ENCODE results near the gene SPI1. TPM values are rescaled to one million over a fixed set of nuclear protein-coding genes. Genes with fewer than 3 reads are reported as not detected.

Gene SPI1
- total and polyA plus RNA-seq, 2 experiments from 2014 or later, result 0.30 TPM; not detected in 1

- H3K9ac ChIP-seq, result no peak overlapping the region
- peaks cover 5% of the 10 kb centered on the region; the same call in 1 of the 2 replicates for H3K36me3 ChIP-seq (ENCODE audit: low read depth)
- H4K20me1 ChIP-seq (ENCODE audit: insufficient read depth), result no peaks in the 10 kb centered on the region
- no peak overlapping the region for H3K27ac ChIP-seq
- H3K9me3 ChIP-seq (ENCODE audit: low read depth), result no peaks in the 10 kb centered on the region
- no peak for DNase-seq
- no peaks in the 10 kb centered on the region for H3K9me2 ChIP-seq (ENCODE audit: insufficient read depth)
- no peaks in the 10 kb centered on the region for H3K27me3 ChIP-seq (replicated peaks; ENCODE audit: insufficient read depth)
- H2AFZ ChIP-seq, result no peak overlapping the region
- no peaks in the 10 kb centered on the region for H3K4me1 ChIP-seq (ENCODE audit: insufficient read depth)
- no peak overlapping the region for H3K4me2 ChIP-seq (ENCODE audit: unreplicated experiment)
- in situ Hi-C loops (cut with MboI), result no loop called here
- WGBS, 2 experiments (ENCODE audit: low coverage in 1 of 2, low lambda C conversion rate in 2 of 2, missing lambda C conversion rate in 2 of 2), result 97% methylated on average over 12 of the region's 12 CpGs
- peaks cover 3% of the 10 kb centered on the region; the same call in 1 of the 2 replicates for H3F3A ChIP-seq (ENCODE audit: insufficient read depth)
- TF ChIP-seq EZH2phosphoT487 (IDR thresholded peaks at IDR 0.05; ENCODE audit: insufficient read depth, low read depth) (no peak), EZH2 (IDR thresholded peaks at IDR 0.05; ENCODE audit: insufficient read depth, poor library complexity, severe bottlenecking) (no peak)
- H3K4me3 ChIP-seq, result no peak overlapping the region
- no peaks in the 10 kb centered on the region for H3K79me2 ChIP-seq (ENCODE audit: insufficient read depth)
These were observed 52.1 kb downstream of the SPI1 start for GRCh38 chr11:47326198-47326597.

- H4K20me1 ChIP-seq (ENCODE audit: insufficient read depth), result no peaks in the 10 kb centered on the region
- H3K4me3 ChIP-seq, result no peak overlapping the region
- H3K27ac ChIP-seq, result no peak overlapping the region
- 87 to 89% methylated on average over 15 of the region's 15 CpGs for WGBS, 2 experiments (ENCODE audit: low coverage in 1 of 2, low lambda C conversion rate in 2 of 2, missing lambda C conversion rate in 2 of 2)
- H3K36me3 ChIP-seq (ENCODE audit: low read depth), result peaks cover 9% of the 10 kb centered on the region; the same call in 1 of the 2 replicates
- no peaks in the 10 kb centered on the region for H3K4me1 ChIP-seq (ENCODE audit: insufficient read depth)
- H3K27me3 ChIP-seq (replicated peaks; ENCODE audit: insufficient read depth), result no peaks in the 10 kb centered on the region
- no peaks in the 10 kb centered on the region for H3K79me2 ChIP-seq (ENCODE audit: insufficient read depth)
- no peak overlapping the region for H2AFZ ChIP-seq
- H3K9me2 ChIP-seq (ENCODE audit: insufficient read depth), result no peaks in the 10 kb centered on the region
- DNase-seq, result no peak
- H3K4me2 ChIP-seq (ENCODE audit: unreplicated experiment), result no peak overlapping the region
- H3K9me3 ChIP-seq (ENCODE audit: low read depth), result no peaks in the 10 kb centered on the region
- in situ Hi-C loops (cut with MboI), result no loop called here
- no peak for TF ChIP-seq EZH2phosphoT487 (IDR thresholded peaks at IDR 0.05; ENCODE audit: insufficient read depth, low read depth)
- TF ChIP-seq EZH2 (IDR thresholded peaks at IDR 0.05; ENCODE audit: insufficient read depth, poor library complexity, severe bottlenecking), result no peak
- H3K9ac ChIP-seq, result no peak overlapping the region
- peaks cover under 1% of the 10 kb centered on the region; the same call in 1 of the 2 replicates for H3F3A ChIP-seq (ENCODE audit: insufficient read depth)
These were observed 52.9 kb downstream of the SPI1 start for GRCh38 chr11:47325271-47326041.

GRCh38 chr11:47324520-47324919 lies 53.8 kb downstream of the SPI1 start:
- H3K4me2 ChIP-seq (ENCODE audit: unreplicated experiment), result no peak overlapping the region
- 83 to 87% methylated on average over 11 to 12 of the region's 12 CpGs for WGBS, 2 experiments (ENCODE audit: low coverage in 1 of 2, low lambda C conversion rate in 2 of 2, missing lambda C conversion rate in 2 of 2)
- no peaks in the 10 kb centered on the region for H3K9me3 ChIP-seq (ENCODE audit: low read depth)
- H3K36me3 ChIP-seq (ENCODE audit: low read depth), result peaks cover 9% of the 10 kb centered on the region; the same call in 1 of the 2 replicates
- no peak overlapping the region for H3K4me3 ChIP-seq
- no peak overlapping the region for H3K9ac ChIP-seq
- H3K27ac ChIP-seq, result no peak overlapping the region
- H4K20me1 ChIP-seq (ENCODE audit: insufficient read depth), result no peaks in the 10 kb centered on the region
- no peaks in the 10 kb centered on the region for H3K4me1 ChIP-seq (ENCODE audit: insufficient read depth)
- H2AFZ ChIP-seq, result no peak overlapping the region
- no peaks in the 10 kb centered on the region for H3K79me2 ChIP-seq (ENCODE audit: insufficient read depth)
- no peaks in the 10 kb centered on the region for H3F3A ChIP-seq (ENCODE audit: insufficient read depth)
- in situ Hi-C loops (cut with MboI), result no loop called here
- TF ChIP-seq EZH2 (IDR thresholded peaks at IDR 0.05; ENCODE audit: insufficient read depth, poor library complexity, severe bottlenecking) (no peak), EZH2phosphoT487 (IDR thresholded peaks at IDR 0.05; ENCODE audit: insufficient read depth, low read depth) (no peak)
- H3K9me2 ChIP-seq (ENCODE audit: insufficient read depth), result no peaks in the 10 kb centered on the region
- H3K27me3 ChIP-seq (replicated peaks; ENCODE audit: insufficient read depth), result no peaks in the 10 kb centered on the region
- DNase-seq, result no peak

- Histone ChIP-seq H3K27ac (no peak overlapping the region), H3K36me3 (ENCODE audit: low read depth) (peaks cover 20% of the 10 kb centered on the region; the same call in 1 of the 2 replicates), H3K9ac (no peak overlapping the region), H3F3A (ENCODE audit: insufficient read depth) (no peaks in the 10 kb centered on the region), H3K4me1 (ENCODE audit: insufficient read depth) (no peaks in the 10 kb centered on the region), H3K9me2 (ENCODE audit: insufficient read depth) (no peaks in the 10 kb centered on the region), H3K9me3 (ENCODE audit: low read depth) (no peaks in the 10 kb centered on the region), H4K20me1 (ENCODE audit: insufficient read depth) (no peaks in the 10 kb centered on the region), H3K79me2 (ENCODE audit: insufficient read depth) (no peaks in the 10 kb centered on the region), H3K4me2 (ENCODE audit: unreplicated experiment) (no peak overlapping the region), H2AFZ (no peak overlapping the region), H3K4me3 (no peak overlapping the region), H3K27me3 (replicated peaks; ENCODE audit: insufficient read depth) (no peaks in the 10 kb centered on the region)
- TF ChIP-seq EZH2phosphoT487 (IDR thresholded peaks at IDR 0.05; ENCODE audit: insufficient read depth, low read depth) (no peak), EZH2 (IDR thresholded peaks at IDR 0.05; ENCODE audit: insufficient read depth, poor library complexity, severe bottlenecking) (no peak)
- in situ Hi-C loops (cut with MboI), result no loop called here
- 93 to 96% methylated on average over 2 of the region's 2 CpGs for WGBS, 2 experiments (ENCODE audit: low coverage in 1 of 2, low lambda C conversion rate in 2 of 2, missing lambda C conversion rate in 2 of 2)
- DNase-seq, result no peak
These were observed 60.2 kb downstream of the SPI1 start for GRCh38 chr11:47318166-47318565.
